ENCODE results near the gene CAMK2G. TPM values are rescaled to one million over a fixed set of nuclear protein-coding genes. Genes with fewer than 3 reads are reported as not detected.

CAMK2G gene
- polyA plus RNA-seq, 1 of the 3 experiments (the other 2 are of a cell fraction) = 41.4 TPM

- H3K9me2 ChIP-seq = no peaks in the 10 kb centered on the region
- no peaks in the 10 kb centered on the region for H3K27me3 ChIP-seq (ENCODE audit: insufficient read depth)
- TF ChIP-seq FOXM1 (IDR thresholded peaks at IDR 0.05; ENCODE audit: low read depth) = no peak
- no peak for TF ChIP-seq RXRA (IDR thresholded peaks at IDR 0.05; ENCODE audit: borderline replicate concordance, low read depth)
- TF ChIP-seq EZH2phosphoT487 (IDR thresholded peaks at IDR 0.05; ENCODE audit: borderline replicate concordance, low read depth) = no peak
- no peak for TF ChIP-seq CHD2 (IDR thresholded peaks at IDR 0.05; ENCODE audit: low read length, partially characterized antibody)
- TF ChIP-seq GATA2 (CRISPR knock-in tag; IDR thresholded peaks at IDR 0.05) = no peak
- no peak for TF ChIP-seq GABPA (IDR thresholded peaks at IDR 0.05; ENCODE audit: low read depth)
- TF ChIP-seq FOSL2 (IDR thresholded peaks at IDR 0.05; ENCODE audit: borderline replicate concordance, low read depth) = no peak
- TF ChIP-seq JUND (IDR thresholded peaks at IDR 0.05) = no peak
- no peak for TF ChIP-seq TAF1 (IDR thresholded peaks at IDR 0.05; ENCODE audit: borderline replicate concordance, low read depth, low read length)
- no peak for TF ChIP-seq TCF12 (IDR thresholded peaks at IDR 0.05)
- TF ChIP-seq SIN3A (IDR thresholded peaks at IDR 0.05; ENCODE audit: borderline replicate concordance, low read depth, low read length) = no peak
- TF ChIP-seq, protein P1, sequence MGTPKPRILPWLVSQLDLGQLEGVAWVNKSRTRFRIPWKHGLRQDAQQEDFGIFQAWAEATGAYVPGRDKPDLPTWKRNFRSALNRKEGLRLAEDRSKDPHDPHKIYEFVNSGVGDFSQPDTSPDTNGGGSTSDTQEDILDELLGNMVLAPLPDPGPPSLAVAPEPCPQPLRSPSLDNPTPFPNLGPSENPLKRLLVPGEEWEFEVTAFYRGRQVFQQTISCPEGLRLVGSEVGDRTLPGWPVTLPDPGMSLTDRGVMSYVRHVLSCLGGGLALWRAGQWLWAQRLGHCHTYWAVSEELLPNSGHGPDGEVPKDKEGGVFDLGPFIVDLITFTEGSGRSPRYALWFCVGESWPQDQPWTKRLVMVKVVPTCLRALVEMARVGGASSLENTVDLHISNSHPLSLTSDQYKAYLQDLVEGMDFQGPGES (IDR thresholded peaks at IDR 0.05; ENCODE audit: low read depth, low read length) = no peak
- no peak for TF ChIP-seq NRF1 (IDR thresholded peaks at IDR 0.05; ENCODE audit: low read depth, low read length)
- no peak overlapping the region for H2AFZ ChIP-seq (ENCODE audit: low read depth)
- no peak overlapping the region for H3K4me2 ChIP-seq
- H3F3A ChIP-seq (replicated peaks; ENCODE audit: insufficient read depth) = peaks cover 9% of the 10 kb centered on the region
- no peaks in the 10 kb centered on the region for H4K20me1 ChIP-seq (ENCODE audit: insufficient read depth)
- peaks cover 16 to 64% of the 10 kb centered on the region in 2 experiments for H3K36me3 ChIP-seq (replicated peaks in 1 of 2; ENCODE audit: control insufficient read depth in 1 of 2, insufficient read depth in 2 of 2, low read length in 1 of 2)
- H3K79me2 ChIP-seq (ENCODE audit: insufficient read depth) = no peaks in the 10 kb centered on the region
- CTCF ChIA-PET = interaction anchor here (2.2 to 28.7 kb wide), 3 partner anchors 9 to 100 kb away, joined by 11 to 753 read pairs (median 34); partner anchors contain the start of gene CAMK2G
- no peak for DNase-seq
- no peak overlapping the region for H3K9ac ChIP-seq
- 97% methylated on average over 13 of the region's 13 CpGs for WGBS (ENCODE audit: low lambda C conversion rate)
- H3K4me1 ChIP-seq (ENCODE audit: control insufficient read depth in 1 of 2, insufficient read depth in 2 of 2, low read depth in 1 of 2, low read length in 1 of 2) = no peaks in the 10 kb centered on the region; a peak in 1 of 4 replicates
- POLR2A ChIA-PET = no interaction called here
- H3K9me3 ChIP-seq = no peaks in the 10 kb centered on the region
- no peak overlapping the region for H3K4me3 ChIP-seq (ENCODE audit: low read depth in 2 of 2, low read length in 1 of 2)
- no peak overlapping the region for H3K27ac ChIP-seq (ENCODE audit: low read depth in 2 of 2, low read length in 1 of 2)
Measured at GRCh38 chr10:73840403-73841060, 33.8 kb downstream of the CAMK2G start.

GRCh38 chr10:73840056-73840402, 34.3 kb downstream of the CAMK2G start:
- DNase-seq = no peak
- 97% methylated on average over 4 of the region's 4 CpGs for WGBS (ENCODE audit: low lambda C conversion rate)

More at GRCh38 chr10:73840056-73840402, 34.3 kb downstream of the CAMK2G start:
- Histone ChIP-seq H2AFZ (ENCODE audit: low read depth) (no peak overlapping the region), H3K79me2 (ENCODE audit: insufficient read depth) (no peaks in the 10 kb centered on the region), H3K4me3 (ENCODE audit: low read depth in 2 of 2, low read length in 1 of 2) (no peak overlapping the region), H3K27me3 (ENCODE audit: insufficient read depth) (no peaks in the 10 kb centered on the region), H3K9me2 (no peaks in the 10 kb centered on the region), H3F3A (replicated peaks; ENCODE audit: insufficient read depth) (peaks cover 9% of the 10 kb centered on the region), H3K36me3 (replicated peaks in 1 of 2; ENCODE audit: control insufficient read depth in 1 of 2, insufficient read depth in 2 of 2, low read length in 1 of 2) (peaks cover 20 to 64% of the 10 kb centered on the region in 2 experiments), H3K4me1 (ENCODE audit: control insufficient read depth in 1 of 2, insufficient read depth in 2 of 2, low read depth in 1 of 2, low read length in 1 of 2) (no peaks in the 10 kb centered on the region; a peak in 1 of 4 replicates), H3K4me2 (no peak overlapping the region), H3K9ac (no peak overlapping the region), H4K20me1 (ENCODE audit: insufficient read depth) (no peaks in the 10 kb centered on the region), H3K9me3 (no peaks in the 10 kb centered on the region), H3K27ac (ENCODE audit: low read depth in 2 of 2, low read length in 1 of 2) (no peak overlapping the region)
- no peak for TF ChIP-seq POLR2AphosphoS5 (IDR thresholded peaks at IDR 0.05; ENCODE audit: low read depth, low read length)
- TF ChIP-seq USF2 (IDR thresholded peaks at IDR 0.05; ENCODE audit: borderline replicate concordance, low read depth, low read length) = no peak
- no peak for TF ChIP-seq TEAD4 (IDR thresholded peaks at IDR 0.05; ENCODE audit: borderline replicate concordance, insufficient read depth)
- no peak for TF ChIP-seq GATA2 (CRISPR knock-in tag; IDR thresholded peaks at IDR 0.05)
- no peak for TF ChIP-seq SMC3 (IDR thresholded peaks at IDR 0.05; ENCODE audit: low read depth, low read length)
- no peak for TF ChIP-seq YY1 (IDR thresholded peaks at IDR 0.05; ENCODE audit: low read depth)
- TF ChIP-seq CHD2 (IDR thresholded peaks at IDR 0.05; ENCODE audit: low read length, partially characterized antibody) = no peak
- no peak for TF ChIP-seq JUND (IDR thresholded peaks at IDR 0.05)
- no peak for TF ChIP-seq MEF2A (IDR thresholded peaks at IDR 0.05; ENCODE audit: borderline replicate concordance, low read depth)
- TF ChIP-seq NRF1 (IDR thresholded peaks at IDR 0.05; ENCODE audit: low read depth, low read length) = no peak
- TF ChIP-seq, protein P2, sequence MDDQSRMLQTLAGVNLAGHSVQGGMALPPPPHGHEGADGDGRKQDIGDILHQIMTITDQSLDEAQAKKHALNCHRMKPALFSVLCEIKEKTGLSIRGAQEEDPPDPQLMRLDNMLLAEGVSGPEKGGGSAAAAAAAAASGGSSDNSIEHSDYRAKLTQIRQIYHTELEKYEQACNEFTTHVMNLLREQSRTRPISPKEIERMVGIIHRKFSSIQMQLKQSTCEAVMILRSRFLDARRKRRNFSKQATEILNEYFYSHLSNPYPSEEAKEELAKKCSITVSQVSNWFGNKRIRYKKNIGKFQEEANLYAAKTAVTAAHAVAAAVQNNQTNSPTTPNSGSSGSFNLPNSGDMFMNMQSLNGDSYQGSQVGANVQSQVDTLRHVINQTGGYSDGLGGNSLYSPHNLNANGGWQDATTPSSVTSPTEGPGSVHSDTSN (IDR thresholded peaks at IDR 0.05) = no peak
- no peak for TF ChIP-seq RFX5 (IDR thresholded peaks at IDR 0.05; ENCODE audit: low read length)
- TF ChIP-seq EZH2phosphoT487 (IDR thresholded peaks at IDR 0.05; ENCODE audit: borderline replicate concordance, low read depth) = no peak
- TF ChIP-seq EP300 (IDR thresholded peaks at IDR 0.05; ENCODE audit: borderline replicate concordance in 1 of 2, low read depth in 1 of 2, low read length in 1 of 2) = no peak
- TF ChIP-seq FOSL2 (IDR thresholded peaks at IDR 0.05; ENCODE audit: borderline replicate concordance, low read depth) = no peak
- ChIA-PET CTCF (interaction anchor here (2.2 to 28.7 kb wide), 3 partner anchors 9 to 101 kb away, joined by 11 to 753 read pairs (median 34); partner anchors contain the start of gene CAMK2G), POLR2A (no interaction called here)
